Ishikawa (cell line): Measurements from ENCODE around the gene HDHD3.

Experiments
- FOXM1 ChIP-seq: IDR thresholded peaks from 2 replicates; pipeline ENCODE4 v1.6.1; 2012; ENCODE audit warnings: low read depth, borderline replicate concordance
- NFIC ChIP-seq: IDR thresholded peaks from 2 replicates; pipeline ENCODE4 v1.6.1; 2012
- RAD21 ChIP-seq: IDR thresholded peaks from 2 replicates; pipeline ENCODE4 v1.6.1; 2012; ENCODE audit warnings: low read depth
- REST ChIP-seq: IDR thresholded peaks from 2 replicates; pipeline ENCODE4 v1.6.1; 2012; ENCODE audit warnings: low read depth, mild to moderate bottlenecking
- TAF1 ChIP-seq: IDR thresholded peaks from 2 replicates; pipeline ENCODE4 v1.6.1; 2012; ENCODE audit warnings: low read depth, mild to moderate bottlenecking
- TEAD4 ChIP-seq: IDR thresholded peaks from 2 replicates; pipeline ENCODE4 v1.6.1; 2012
- USF1 ChIP-seq: IDR thresholded peaks from 2 replicates; pipeline ENCODE4 v1.6.1; 2012
- YY1 ChIP-seq: IDR thresholded peaks from 2 replicates; pipeline ENCODE4 v1.6.1; 2012; ENCODE audit warnings: low read depth
- ZBTB7A ChIP-seq: IDR thresholded peaks from 2 replicates; pipeline ENCODE4 v1.6.1; 2012; ENCODE audit warnings: low read depth

- TF ChIP-seq YY1 (no peak), FOXM1 (no peak), TEAD4 (no peak), TAF1 (no peak), NFIC (no peak), USF1 (no peak), RAD21 (no peak), REST (no peak), ZBTB7A (no peak)
These were observed 1.4 kb downstream of the HDHD3 start for GRCh38 chr9:113375057-113376023.
